ENCODE measurements around the gene MTG2. TPM values are rescaled to one million over a fixed set of nuclear protein-coding genes. Genes with fewer than 3 reads are reported as not detected.

The MTG2 gene
- total and polyA plus RNA-seq, 2 of the 8 experiments (the other 6 are each of a cell fraction or from before 2014, with no cell fraction given) = 14.4 to 22.8 TPM

DNA sequence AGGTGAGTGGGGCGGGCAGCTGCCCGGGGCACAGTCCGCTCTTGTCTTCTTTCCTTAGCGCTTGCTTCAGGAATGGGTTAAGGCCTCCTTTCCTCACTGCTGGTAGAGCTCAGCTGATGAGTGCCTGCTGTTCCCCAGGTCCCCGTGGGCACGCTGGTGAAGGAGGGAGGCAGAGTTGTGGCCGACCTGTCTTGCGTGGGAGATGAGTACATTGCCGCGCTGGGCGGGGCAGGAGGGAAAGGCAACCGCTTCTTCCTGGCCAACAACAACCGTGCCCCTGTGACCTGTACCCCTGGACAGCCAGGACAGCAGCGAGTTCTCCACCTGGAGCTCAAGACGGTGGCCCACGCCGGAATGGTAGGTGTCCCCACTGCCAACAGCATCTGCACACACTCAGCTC is 15.7 kb downstream of the MTG2 start:
- Histone ChIP-seq H3K23me2 (ENCODE audit: low read depth, low read length) (no peaks in the 10 kb centered on the region), H2BK15ac (ENCODE audit: low read length) (no peak overlapping the region), H3K9me3 (ENCODE audit: insufficient read depth in 2 of 2, low read depth in 1 of 2, low read length in 1 of 2) (no peaks in the 10 kb centered on the region), H4K20me1 (replicated peaks in 1 of 2; ENCODE audit: control insufficient read depth in 1 of 2, insufficient read depth in 2 of 2, low read length in 2 of 2) (peaks cover 0 to 2% of the 10 kb centered on the region in 2 experiments), H2AK5ac (ENCODE audit: low read depth, low read length) (no peak overlapping the region), H3K18ac (ENCODE audit: extremely low read depth, low read length) (no peak overlapping the region), H3K27ac (ENCODE audit: low read depth, low read length) (no peak overlapping the region), H2AFZ (ENCODE audit: low read length) (no peak overlapping the region), H3K4me2 (ENCODE audit: insufficient read depth in 1 of 2, low read depth in 2 of 2, low read length in 2 of 2) (no peak overlapping the region), H2BK12ac (ENCODE audit: low read depth, low read length) (no peak overlapping the region), H3K23ac (ENCODE audit: insufficient read length) (no peak overlapping the region), H3K4me3 (ENCODE audit: extremely low read depth in 1 of 4, insufficient read depth in 2 of 4, low read depth in 3 of 4, low read length in 4 of 4) (no peak overlapping the region), H3K4me1 (replicated peaks in 1 of 4; ENCODE audit: control insufficient read depth in 3 of 4, insufficient read depth in 4 of 4, low read length in 3 of 4) (no peaks in the 10 kb centered on the region), H4K91ac (replicated peaks; ENCODE audit: insufficient read length, low read length) (no peak overlapping the region), H3K79me1 (ENCODE audit: low read depth, low read length) (no peaks in the 10 kb centered on the region), H3K79me2 (ENCODE audit: control insufficient read depth in 1 of 2, insufficient read depth in 2 of 2, low read length in 2 of 2) (no peaks in the 10 kb centered on the region), H2BK20ac (ENCODE audit: low read length) (no peak overlapping the region), H3K4ac (replicated peaks; ENCODE audit: insufficient read length, low read depth, low read length) (no peak overlapping the region), H2BK120ac (replicated peaks; ENCODE audit: low read depth, low read length) (no peak overlapping the region), H3K9ac (replicated peaks in 1 of 4; ENCODE audit: extremely low read depth in 1 of 4, low read depth in 3 of 4, low read length in 3 of 4) (no peak overlapping the region), H3K36me3 (ENCODE audit: control insufficient read depth in 2 of 4, insufficient read depth in 4 of 4, low read length in 3 of 4) (peaks cover 0 to 23% (median 10%) of the 10 kb centered on the region in 4 experiments; a peak in 7 of 8 replicates), H4K5ac (ENCODE audit: insufficient read length, low read depth, low read length) (no peak overlapping the region), H3K56ac (replicated peaks; ENCODE audit: insufficient read length, low read depth, low read length) (no peak overlapping the region), H4K8ac (ENCODE audit: extremely low read depth, insufficient read depth, low read length) (no peak overlapping the region), H3K27me3 (replicated peaks in 1 of 4; ENCODE audit: control insufficient read depth in 3 of 4, extremely low read depth in 1 of 4, insufficient read depth in 3 of 4, low read length in 3 of 4) (no peaks in the 10 kb centered on the region), H2BK5ac (ENCODE audit: low read depth, low read length) (no peak overlapping the region), H3K14ac (ENCODE audit: insufficient read length) (no peak overlapping the region)
- DNase-seq (ENCODE audit: low read depth in 1 of 2, low spot score in 2 of 2) = no peak
- ChIA-PET CTCF (ENCODE audit: partially characterized antibody) (interaction anchor here (1.0 to 2.5 kb wide), 4 partner anchors 10 to 170 kb away, joined by 3 to 9 read pairs (median 3); no protein-coding TSS in a partner anchor), POLR2A (ENCODE audit: partially characterized antibody) (interaction anchor here (1.2 kb wide), 1 partner anchor 67 kb away, joined by 3 read pairs; no protein-coding TSS in a partner anchor)
- WGBS, 2 experiments (ENCODE audit: extremely low coverage in 1 of 2, insufficient coverage in 1 of 2, insufficient read length in 1 of 2, insufficient replicate concordance in 2 of 2, low coverage in 1 of 2, low lambda C conversion rate in 2 of 2, missing lambda C conversion rate in 1 of 2) = 98% methylated on average over 15 of the region's 17 CpGs; no CpG with 5 or more reads in 1 of the 2 experiments
- FAIRE-seq = no peak
- TF ChIP-seq FOSL1 (IDR thresholded peaks at IDR 0.05; ENCODE audit: insufficient read depth, low read depth, low read length) (no peak), KDM4A (IDR thresholded peaks at IDR 0.05; ENCODE audit: low read depth, low read length, severe bottlenecking) (no peak), NRF1 (IDR thresholded peaks at IDR 0.05; ENCODE audit: low read depth, low read length) (no peak), POLR2A (IDR thresholded peaks at IDR 0.05; ENCODE audit: control extremely low read depth in 1 of 2, low read depth in 2 of 2, low read length in 2 of 2) (no peak), PHF8 (conservative IDR thresholded peaks at IDR 0.05; ENCODE audit: low read depth, low read length) (no peak), SIN3A (conservative IDR thresholded peaks at IDR 0.05 in 1 of 2, IDR thresholded peaks at IDR 0.05 in 1 of 2; ENCODE audit: low read depth in 1 of 2, low read length in 2 of 2) (no peak)
- TF ChIP-seq, protein P1, sequence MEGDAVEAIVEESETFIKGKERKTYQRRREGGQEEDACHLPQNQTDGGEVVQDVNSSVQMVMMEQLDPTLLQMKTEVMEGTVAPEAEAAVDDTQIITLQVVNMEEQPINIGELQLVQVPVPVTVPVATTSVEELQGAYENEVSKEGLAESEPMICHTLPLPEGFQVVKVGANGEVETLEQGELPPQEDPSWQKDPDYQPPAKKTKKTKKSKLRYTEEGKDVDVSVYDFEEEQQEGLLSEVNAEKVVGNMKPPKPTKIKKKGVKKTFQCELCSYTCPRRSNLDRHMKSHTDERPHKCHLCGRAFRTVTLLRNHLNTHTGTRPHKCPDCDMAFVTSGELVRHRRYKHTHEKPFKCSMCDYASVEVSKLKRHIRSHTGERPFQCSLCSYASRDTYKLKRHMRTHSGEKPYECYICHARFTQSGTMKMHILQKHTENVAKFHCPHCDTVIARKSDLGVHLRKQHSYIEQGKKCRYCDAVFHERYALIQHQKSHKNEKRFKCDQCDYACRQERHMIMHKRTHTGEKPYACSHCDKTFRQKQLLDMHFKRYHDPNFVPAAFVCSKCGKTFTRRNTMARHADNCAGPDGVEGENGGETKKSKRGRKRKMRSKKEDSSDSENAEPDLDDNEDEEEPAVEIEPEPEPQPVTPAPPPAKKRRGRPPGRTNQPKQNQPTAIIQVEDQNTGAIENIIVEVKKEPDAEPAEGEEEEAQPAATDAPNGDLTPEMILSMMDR (IDR thresholded peaks at IDR 0.05; ENCODE audit: control extremely low read depth in 1 of 3, insufficient read depth in 1 of 3, low read depth in 1 of 3, low read length in 3 of 3) = no peak
- TF ChIP-seq, protein P2, sequence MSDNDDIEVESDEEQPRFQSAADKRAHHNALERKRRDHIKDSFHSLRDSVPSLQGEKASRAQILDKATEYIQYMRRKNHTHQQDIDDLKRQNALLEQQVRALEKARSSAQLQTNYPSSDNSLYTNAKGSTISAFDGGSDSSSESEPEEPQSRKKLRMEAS (IDR thresholded peaks at IDR 0.05) = no peak
- TF ChIP-seq, protein P3, sequence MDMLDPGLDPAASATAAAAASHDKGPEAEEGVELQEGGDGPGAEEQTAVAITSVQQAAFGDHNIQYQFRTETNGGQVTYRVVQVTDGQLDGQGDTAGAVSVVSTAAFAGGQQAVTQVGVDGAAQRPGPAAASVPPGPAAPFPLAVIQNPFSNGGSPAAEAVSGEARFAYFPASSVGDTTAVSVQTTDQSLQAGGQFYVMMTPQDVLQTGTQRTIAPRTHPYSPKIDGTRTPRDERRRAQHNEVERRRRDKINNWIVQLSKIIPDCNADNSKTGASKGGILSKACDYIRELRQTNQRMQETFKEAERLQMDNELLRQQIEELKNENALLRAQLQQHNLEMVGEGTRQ (IDR thresholded peaks at IDR 0.05; ENCODE audit: low read length) = no peak
